NCI-H1092 treated with DMSO at 0.1 percent for 48 hours (cell line): ENCODE results near the gene NIT2.
A peak's percentile ranks its signal among the peaks of the same experiment; 100 is the strongest.

Experiments used
- DNase-seq: peaks from one replicate; lab custom pipeline; 2025; lab: John Stamatoyannopoulos, UW

NIT2 gene

GRCh38 chr3:100396967-100397366 is 62.4 kb downstream of the NIT2 start:
- DNase-seq = no peak

GRCh38 chr3:100399341-100400071 is 64.9 kb downstream of the NIT2 start:
- no peak for DNase-seq

- DNase-seq = no peak
These were observed 65.8 kb downstream of the NIT2 start for GRCh38 chr3:100400419-100400779.

- peak; percentile 99 for DNase-seq
These were observed 66.5 kb downstream of the NIT2 start, which contains the start of the genes LNP1 and TOMM70 for GRCh38 chr3:100400780-100401673. LNP1 (plus strand) TSS chr3:100401539; CDS start chr3:100429730, 28,191 bp downstream. TOMM70 (minus strand) TSS chr3:100401089; CDS start chr3:100400949, 140 bp downstream.

- no peak for DNase-seq
These were observed 67.1 kb downstream of the NIT2 start for GRCh38 chr3:100401674-100402041.

GRCh38 chr3:100402256-100402655 is 67.7 kb downstream of the NIT2 start:
- peak; percentile 72 for DNase-seq

- peak; percentile 9 for DNase-seq
These were observed 68.3 kb downstream of the NIT2 start for GRCh38 chr3:100402891-100403290.

- no peak for DNase-seq
These were observed 69.0 kb downstream of the NIT2 start for GRCh38 chr3:100403362-100404249.

- no peak for DNase-seq
These were observed 69.6 kb downstream of the NIT2 start for GRCh38 chr3:100404250-100404548.

- DNase-seq = no peak
These were observed 72.6 kb downstream of the NIT2 start for GRCh38 chr3:100407164-100407563.

GRCh38 chr3:100407977-100408532 is 73.5 kb downstream of the NIT2 start:
- DNase-seq = no peak
